Measurements from ENCODE around the gene GLTPD2. TPM values are rescaled to one million over a fixed set of nuclear protein-coding genes. Genes with fewer than 3 reads are reported as not detected.
"Not testable (repeated sequence)": the region's sequence is repeated elsewhere in the genome, so short reads cannot be mapped to it uniquely, and the experiment has no call there.

GLTPD2 gene
- total and polyA plus RNA-seq, 2 experiments from 2014 or later: 0.47 to 1.3 TPM

DNA sequence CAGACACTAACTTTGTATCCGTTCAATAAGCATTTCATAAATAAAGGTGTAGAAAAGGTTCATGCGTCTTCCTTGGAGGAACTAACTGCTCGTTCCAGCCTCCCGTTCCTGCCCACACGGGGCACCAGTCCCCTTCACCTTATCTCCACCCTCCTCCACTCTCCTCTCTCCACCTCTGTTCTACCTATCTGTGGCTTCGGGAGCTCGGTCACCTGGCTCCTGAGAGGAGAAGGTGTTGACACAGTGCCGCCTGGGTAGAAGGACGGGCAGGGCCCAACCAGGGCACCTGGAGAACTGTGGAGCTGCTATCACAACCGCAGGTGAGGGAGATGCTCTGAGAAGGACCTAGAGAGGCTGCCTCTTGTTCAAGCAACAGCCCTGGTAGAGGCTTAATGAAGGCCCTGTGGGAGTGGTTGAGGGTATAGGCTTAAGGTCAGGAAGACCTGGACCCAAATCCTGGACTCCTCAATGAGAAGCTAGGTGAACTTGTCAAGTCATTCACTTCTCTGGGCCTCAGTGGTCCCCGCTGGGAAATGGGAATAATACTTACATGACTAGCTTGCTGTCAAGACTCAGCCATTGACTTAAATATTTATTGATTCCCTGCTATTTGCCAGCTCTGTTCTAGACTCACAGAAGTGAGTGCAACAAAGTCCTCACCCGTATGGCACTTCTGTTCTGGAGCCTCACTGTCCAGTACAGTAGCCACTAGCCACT, 34.8 kb downstream of the GLTPD2 start:
- no peaks in the 10 kb centered on the region for H3K79me2 ChIP-seq (replicated peaks; ENCODE audit: insufficient read depth)
- no peak overlapping the region for H3K4me3 ChIP-seq
- Mint-ChIP-seq H3K9me3 (no peaks in the 10 kb centered on the region; the same call in 2 of the 3 replicates), H3K4me1 (no peaks in the 10 kb centered on the region), H3K4me3 (no peak overlapping the region; the same call in 2 of the 3 replicates), H3K36me3 (ENCODE audit: low read depth) (peaks cover 12% of the 10 kb centered on the region; the same call in 2 of the 3 replicates), H3K27ac (no peak overlapping the region), H3K27me3 (ENCODE audit: insufficient read depth, low read depth, poor library complexity) (peaks cover 2% of the 10 kb centered on the region)
- H3K27ac ChIP-seq (ENCODE audit: low read depth): no peak overlapping the region
- DNase-seq (ENCODE audit: low spot score) (no peak), ATAC-seq (peak; percentile 47; the same call in 2 of the 3 replicates)
- no peaks in the 10 kb centered on the region for H3K9me2 ChIP-seq (ENCODE audit: insufficient read depth)
- H3K4me1 ChIP-seq (ENCODE audit: insufficient read depth): no peaks in the 10 kb centered on the region
- H4K20me1 ChIP-seq (replicated peaks; ENCODE audit: insufficient read depth): no peaks in the 10 kb centered on the region; the same call in 1 of the 2 replicates
- H3K4me2 ChIP-seq: no peak overlapping the region
- no peaks in the 10 kb centered on the region for H3K27me3 ChIP-seq (ENCODE audit: insufficient read depth)
- H3F3A ChIP-seq (replicated peaks; ENCODE audit: low read depth): no peaks in the 10 kb centered on the region
- H2AFZ ChIP-seq: no peak overlapping the region
- TF ChIP-seq ZNF331 (CRISPR knock-in tag; IDR thresholded peaks at IDR 0.05; ENCODE audit: low read depth): no peak
- TF ChIP-seq EZH2phosphoT487 (IDR thresholded peaks at IDR 0.05; ENCODE audit: unreplicated experiment): no peak
- no peak for TF ChIP-seq EZH2 (IDR thresholded peaks at IDR 0.05; ENCODE audit: low read depth, unreplicated experiment)
- TF ChIP-seq POLR2AphosphoS5 (IDR thresholded peaks at IDR 0.05; ENCODE audit: low read depth): no peak
- no peak for TF ChIP-seq STAT1 (IDR thresholded peaks at IDR 0.05; ENCODE audit: unreplicated experiment)
- 0 out of 2 replicates have a peak, but pooled peaks cover 7% of the 10 kb centered on the region for H3K36me3 ChIP-seq (ENCODE audit: insufficient read depth)

- Histone ChIP-seq H4K20me1 (replicated peaks; ENCODE audit: insufficient read depth) (no peaks in the 10 kb centered on the region), H2AFZ (no peak overlapping the region), H3K27ac (ENCODE audit: low read depth) (no peak overlapping the region), H3K79me2 (replicated peaks; ENCODE audit: insufficient read depth) (no peaks in the 10 kb centered on the region), H3F3A (replicated peaks; ENCODE audit: low read depth) (no peaks in the 10 kb centered on the region), H3K4me2 (no peak overlapping the region), H3K36me3 (ENCODE audit: insufficient read depth) (no peaks in the 10 kb centered on the region), H3K4me1 (ENCODE audit: insufficient read depth) (no peaks in the 10 kb centered on the region), H3K9me2 (ENCODE audit: insufficient read depth) (no peaks in the 10 kb centered on the region), H3K4me3 (no peak overlapping the region), H3K27me3 (ENCODE audit: insufficient read depth) (no peaks in the 10 kb centered on the region)
- TF ChIP-seq ZNF114 (CRISPR knock-in tag; IDR thresholded peaks at IDR 0.05) (no peak), POLR2AphosphoS5 (IDR thresholded peaks at IDR 0.05; ENCODE audit: low read depth) (no peak), ZNF331 (CRISPR knock-in tag; IDR thresholded peaks at IDR 0.05; ENCODE audit: low read depth) (no peak), ETS1 (IDR thresholded peaks at IDR 0.05) (no peak)
- Mint-ChIP-seq H3K9me3 (no peaks in the 10 kb centered on the region), H3K27ac (no peak overlapping the region), H3K27me3 (ENCODE audit: insufficient read depth, low read depth, poor library complexity) (peaks cover 4% of the 10 kb centered on the region), H3K4me3 (no peak overlapping the region), H3K36me3 (ENCODE audit: low read depth) (peaks cover 3% of the 10 kb centered on the region; the same call in 2 of the 3 replicates), H3K4me1 (no peaks in the 10 kb centered on the region)
- ATAC-seq (peak; percentile 61), DNase-seq (ENCODE audit: low spot score) (no peak)
Measured at GRCh38 chr17:4827399-4827798, 38.6 kb downstream of the GLTPD2 start.

DNA sequence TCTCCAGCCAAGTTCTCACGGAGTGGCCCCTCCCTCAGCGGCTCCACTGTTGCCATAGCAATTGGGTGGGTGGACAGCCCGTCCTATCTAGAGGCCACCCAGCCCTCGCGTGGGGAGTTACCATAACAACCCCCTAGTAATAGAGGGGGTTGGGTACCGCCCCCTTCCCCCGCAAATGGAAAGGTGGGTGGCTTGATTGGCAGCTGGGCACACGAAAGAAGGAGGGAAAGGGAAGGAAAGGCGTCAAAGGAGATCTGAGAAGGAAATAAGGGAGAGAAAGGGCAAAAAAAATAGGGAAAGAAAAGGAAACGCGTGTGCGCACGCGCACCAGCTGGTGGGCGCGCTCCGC, 44.0 kb downstream of the GLTPD2 start:
- H3F3A ChIP-seq (replicated peaks; ENCODE audit: low read depth); H3K27me3 ChIP-seq (ENCODE audit: insufficient read depth); ATAC-seq; H3K27me3 Mint-ChIP-seq (ENCODE audit: insufficient read depth, low read depth, poor library complexity); DNase-seq (ENCODE audit: low spot score); H3K9me2 ChIP-seq (ENCODE audit: insufficient read depth); H3K36me3 ChIP-seq (ENCODE audit: insufficient read depth); H3K9me3 Mint-ChIP-seq; H4K20me1 ChIP-seq (replicated peaks; ENCODE audit: insufficient read depth); H3K36me3 Mint-ChIP-seq (ENCODE audit: low read depth): not testable (repeated sequence)
- H3K27ac Mint-ChIP-seq: peak overlapping the region; percentile 93
- Histone ChIP-seq H3K4me2 (peak overlapping the region; percentile 99), H3K4me1 (ENCODE audit: insufficient read depth) (peaks cover 11% of the 10 kb centered on the region), H3K4me3 (peak overlapping the region; percentile 88), H3K79me2 (replicated peaks; ENCODE audit: insufficient read depth) (peaks cover 42% of the 10 kb centered on the region), H3K27ac (ENCODE audit: low read depth) (peak overlapping the region; percentile 94; the same call in 1 of the 2 replicates), H2AFZ (peak overlapping the region; percentile 98; the same call in 1 of the 2 replicates)
- peaks cover 17% of the 10 kb centered on the region for H3K4me1 Mint-ChIP-seq
- peak overlapping the region; percentile 88 for H3K4me3 Mint-ChIP-seq

Data from GM23338 (cell line).